ENCODE data around the gene MRPL20.
"Not testable (repeated sequence)": the region's sequence is repeated elsewhere in the genome, so short reads cannot be mapped to it uniquely, and the experiment has no call there.

Gene MRPL20

GRCh38 chr1:1451696-1452364, 44.7 kb upstream of the MRPL20 start:
- TF ChIP-seq CTCF (IDR thresholded peaks at IDR 0.05; ENCODE audit: low read depth, low read length, missing control alignments), result no peak
- H3K4me3 ChIP-seq (ENCODE audit: low read depth, low read length), result no peak overlapping the region
- in situ Hi-C loops (cut with HindIII; ENCODE audit: low pct_ligation_motif_present, low sequenced_read_pairs), result no loop called here
- no peak overlapping the region for H3K27ac ChIP-seq
- no peaks in the 10 kb centered on the region for H3K27me3 ChIP-seq (replicated peaks)
- DNase-seq, result no peak
- H3K36me3 ChIP-seq (replicated peaks), result no peaks in the 10 kb centered on the region

GRCh38 chr1:1450616-1451015, 43.5 kb upstream of the MRPL20 start:
- H3K27ac ChIP-seq; in situ Hi-C loops (cut with HindIII; ENCODE audit: low pct_ligation_motif_present, low sequenced_read_pairs); H3K4me3 ChIP-seq (ENCODE audit: low read depth, low read length); DNase-seq; H3K36me3 ChIP-seq (replicated peaks); H3K27me3 ChIP-seq (replicated peaks): not testable (repeated sequence)

- H3K27me3 ChIP-seq (replicated peaks), result no peaks in the 10 kb centered on the region
- DNase-seq, result no peak
- in situ Hi-C loops (cut with HindIII; ENCODE audit: low pct_ligation_motif_present, low sequenced_read_pairs), result no loop called here
- no peak within 1 kb of the TSS for H3K27ac ChIP-seq
- H3K36me3 ChIP-seq (replicated peaks), result no peaks in the 10 kb centered on the region
- TF ChIP-seq CTCF (IDR thresholded peaks at IDR 0.05; ENCODE audit: low read depth, low read length, missing control alignments), result no peak
- H3K4me3 ChIP-seq (ENCODE audit: low read depth, low read length), result no peak within 1 kb of the TSS
These were observed 42.1 kb upstream of the MRPL20 start, which contains the start of gene ATAD3C for GRCh38 chr1:1449099-1449739. Gene ATAD3C, plus strand, starts transcription at chr1:1449689. Its CDS starts 995 bp downstream, at chr1:1450684.

GRCh38 chr1:1446631-1447030, 39.5 kb upstream of the MRPL20 start:
- in situ Hi-C loops (cut with HindIII; ENCODE audit: low pct_ligation_motif_present, low sequenced_read_pairs); H3K27me3 ChIP-seq (replicated peaks); H3K27ac ChIP-seq; H3K4me3 ChIP-seq (ENCODE audit: low read depth, low read length); DNase-seq; H3K36me3 ChIP-seq (replicated peaks): not testable (repeated sequence)

- Histone ChIP-seq H3K27me3 (replicated peaks) (no peaks in the 10 kb centered on the region), H3K4me3 (ENCODE audit: low read depth, low read length) (no peak overlapping the region), H3K27ac (no peak overlapping the region), H3K36me3 (replicated peaks) (no peaks in the 10 kb centered on the region)
- DNase-seq, result no peak
- no peak for TF ChIP-seq CTCF (IDR thresholded peaks at IDR 0.05; ENCODE audit: low read depth, low read length, missing control alignments)
- in situ Hi-C loops (cut with HindIII; ENCODE audit: low pct_ligation_motif_present, low sequenced_read_pairs), result no loop called here
These were observed 35.1 kb upstream of the MRPL20 start for GRCh38 chr1:1442069-1442770.

GRCh38 chr1:1441002-1441888, 34.2 kb upstream of the MRPL20 start:
- H3K4me3 ChIP-seq (ENCODE audit: low read depth, low read length), result no peak overlapping the region
- peak; percentile 90 for TF ChIP-seq CTCF (IDR thresholded peaks at IDR 0.05; ENCODE audit: low read depth, low read length, missing control alignments)
- in situ Hi-C loops (cut with HindIII; ENCODE audit: low pct_ligation_motif_present, low sequenced_read_pairs), result no loop called here

More at GRCh38 chr1:1441002-1441888, 34.2 kb upstream of the MRPL20 start:
- no peak for DNase-seq
- Histone ChIP-seq H3K27me3 (replicated peaks) (no peaks in the 10 kb centered on the region), H3K36me3 (replicated peaks) (no peaks in the 10 kb centered on the region), H3K27ac (no peak overlapping the region)
